Measurements from ENCODE around the gene ARHGAP22.

ARHGAP22 gene

DNA sequence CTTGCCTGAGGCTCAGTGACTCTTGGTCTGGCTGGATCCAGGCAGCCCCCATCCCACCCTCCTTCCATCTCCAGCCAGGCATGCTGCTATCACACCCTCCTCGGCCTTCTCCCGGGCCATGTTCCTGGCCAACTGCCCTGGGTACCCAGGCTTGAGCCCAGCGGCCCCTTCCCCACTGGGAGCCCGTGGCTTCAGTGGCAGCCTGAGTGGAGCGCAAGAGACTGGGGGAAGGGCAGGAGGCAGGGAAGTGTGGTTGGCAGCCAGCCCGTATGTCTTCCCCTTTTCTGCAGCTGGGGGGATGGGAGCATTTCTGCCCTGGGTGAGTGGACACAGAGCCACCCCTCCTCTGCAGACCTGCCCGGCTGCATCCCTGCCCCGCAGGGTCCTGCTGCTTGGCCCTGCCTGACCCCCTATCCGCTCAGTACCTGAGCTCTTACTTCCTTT, 148.5 kb downstream of the ARHGAP22 start:
- Mint-ChIP-seq H3K36me3 (no peaks in the 10 kb centered on the region), H3K4me3 (no peak overlapping the region)

DNA sequence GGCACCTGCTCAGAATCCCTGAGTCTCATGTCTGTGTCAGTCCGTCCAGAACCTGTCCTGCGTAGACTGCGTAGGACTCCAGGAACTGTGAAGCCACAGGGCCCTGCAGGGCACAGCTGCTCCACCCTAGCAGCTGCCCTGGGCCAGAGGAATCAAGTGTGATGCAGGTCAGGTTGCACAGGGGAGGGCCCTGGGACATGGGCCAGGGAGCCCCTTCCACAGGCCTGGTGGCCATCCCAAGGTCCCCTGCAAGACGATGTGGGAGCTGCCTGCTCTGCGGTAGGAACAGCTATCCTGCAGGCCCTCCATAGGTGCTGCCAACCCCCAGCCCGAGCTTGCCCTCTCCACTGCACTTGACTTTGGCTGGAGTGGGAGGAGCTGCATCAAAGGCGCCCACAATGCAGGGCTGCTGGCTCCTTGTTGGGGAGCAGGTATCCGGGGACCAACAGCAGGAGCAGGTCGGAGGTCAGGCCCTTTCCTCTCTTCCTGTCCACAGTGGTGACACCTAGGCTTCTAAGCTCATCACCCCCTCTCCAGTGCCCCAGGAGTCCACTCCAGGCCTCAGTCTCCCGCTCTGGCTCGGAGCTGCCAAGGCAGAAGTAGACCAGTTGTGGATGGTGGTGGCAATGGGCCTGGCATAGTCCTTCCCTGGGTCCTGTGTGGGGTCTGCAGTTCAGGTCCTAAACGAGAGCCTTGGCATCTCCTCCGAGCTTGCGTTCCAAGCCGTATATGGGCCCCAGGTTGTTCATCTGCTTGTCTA, 149.3 kb downstream of the ARHGAP22 start:
- ATAC-seq = no peak
- Mint-ChIP-seq H3K9me3 (no peaks in the 10 kb centered on the region), H3K4me3 (no peak overlapping the region), H3K4me1 (peaks cover 18% of the 10 kb centered on the region), H3K27me3 (peaks cover 35% of the 10 kb centered on the region), H3K27ac (no peak overlapping the region), H3K36me3 (no peaks in the 10 kb centered on the region)

More for the DNA sequence above, 148.5 kb downstream of the ARHGAP22 start:
- peak overlapping the region; percentile 18 for H3K27ac Mint-ChIP-seq
- no peaks in the 10 kb centered on the region for H3K9me3 Mint-ChIP-seq
- peak; percentile 51 for ATAC-seq
- H3K4me1 Mint-ChIP-seq = peaks cover 18% of the 10 kb centered on the region
- H3K27me3 Mint-ChIP-seq = peaks cover 33% of the 10 kb centered on the region

DNA sequence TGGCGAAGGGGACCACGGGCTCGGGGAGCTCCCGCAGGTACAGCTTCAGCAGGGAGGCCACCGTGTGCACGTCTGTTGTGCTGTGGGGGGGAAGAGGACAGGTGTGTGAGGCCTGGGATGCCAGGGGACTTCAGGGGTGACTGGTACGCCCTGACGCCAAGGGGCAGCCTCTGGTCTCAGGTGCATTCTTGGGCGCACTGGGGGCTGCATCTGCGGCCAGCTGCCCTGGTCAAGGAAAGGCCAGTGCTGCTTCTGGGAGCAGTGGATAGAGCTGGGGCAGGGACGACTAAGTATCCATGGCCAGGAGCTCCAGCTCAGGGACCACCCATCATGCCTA, 149.8 kb downstream of the ARHGAP22 start:
- H3K27me3 Mint-ChIP-seq = peaks cover 35% of the 10 kb centered on the region
- ATAC-seq = no peak
- H3K4me3 Mint-ChIP-seq = no peak overlapping the region
- no peak overlapping the region for H3K27ac Mint-ChIP-seq
- peaks cover 18% of the 10 kb centered on the region for H3K4me1 Mint-ChIP-seq
- no peaks in the 10 kb centered on the region for H3K9me3 Mint-ChIP-seq
- H3K36me3 Mint-ChIP-seq = no peaks in the 10 kb centered on the region

DNA sequence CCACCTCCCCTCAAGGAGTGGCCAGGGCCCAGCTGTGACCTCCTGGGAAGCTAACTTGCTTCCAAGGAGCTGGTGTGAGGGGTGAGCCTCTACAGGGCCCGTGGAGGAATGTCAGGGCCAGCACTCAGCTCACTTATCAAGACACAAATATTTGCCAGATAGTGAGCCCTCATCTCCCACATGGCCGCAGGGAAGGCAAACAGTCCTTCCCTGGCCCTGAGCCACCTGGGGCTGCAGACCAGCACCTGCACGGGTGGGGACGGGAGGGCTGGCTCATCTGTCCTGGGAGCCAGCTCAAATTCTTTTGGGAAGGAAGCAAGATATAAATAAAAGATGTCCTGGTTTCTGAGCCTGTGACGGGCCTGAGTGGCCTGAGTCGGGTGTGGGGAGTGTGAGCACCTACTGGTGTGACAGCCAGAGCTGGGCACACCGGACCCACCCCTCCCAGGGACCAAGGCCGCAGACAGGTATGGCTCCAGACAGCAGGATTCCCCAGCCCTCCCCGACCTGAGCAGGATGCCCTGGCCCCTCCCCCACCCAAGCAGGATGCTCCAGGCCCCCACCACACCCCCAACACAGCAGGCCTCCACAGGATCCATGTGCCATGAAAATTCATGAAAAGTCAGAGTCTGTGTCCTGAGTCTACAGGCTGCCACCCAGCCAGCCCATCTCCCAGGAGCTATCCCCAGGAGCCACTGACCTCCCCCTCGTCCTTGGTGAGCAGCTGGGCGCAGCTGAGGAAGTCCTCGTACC, 150.4 kb downstream of the ARHGAP22 start:
- H3K4me3 Mint-ChIP-seq = no peak overlapping the region
- H3K9me3 Mint-ChIP-seq = no peaks in the 10 kb centered on the region
- no peak overlapping the region for H3K27ac Mint-ChIP-seq
- peaks cover 37% of the 10 kb centered on the region for H3K27me3 Mint-ChIP-seq
- no peak for ATAC-seq
- H3K4me1 Mint-ChIP-seq = peaks cover 18% of the 10 kb centered on the region
- no peaks in the 10 kb centered on the region for H3K36me3 Mint-ChIP-seq

DNA sequence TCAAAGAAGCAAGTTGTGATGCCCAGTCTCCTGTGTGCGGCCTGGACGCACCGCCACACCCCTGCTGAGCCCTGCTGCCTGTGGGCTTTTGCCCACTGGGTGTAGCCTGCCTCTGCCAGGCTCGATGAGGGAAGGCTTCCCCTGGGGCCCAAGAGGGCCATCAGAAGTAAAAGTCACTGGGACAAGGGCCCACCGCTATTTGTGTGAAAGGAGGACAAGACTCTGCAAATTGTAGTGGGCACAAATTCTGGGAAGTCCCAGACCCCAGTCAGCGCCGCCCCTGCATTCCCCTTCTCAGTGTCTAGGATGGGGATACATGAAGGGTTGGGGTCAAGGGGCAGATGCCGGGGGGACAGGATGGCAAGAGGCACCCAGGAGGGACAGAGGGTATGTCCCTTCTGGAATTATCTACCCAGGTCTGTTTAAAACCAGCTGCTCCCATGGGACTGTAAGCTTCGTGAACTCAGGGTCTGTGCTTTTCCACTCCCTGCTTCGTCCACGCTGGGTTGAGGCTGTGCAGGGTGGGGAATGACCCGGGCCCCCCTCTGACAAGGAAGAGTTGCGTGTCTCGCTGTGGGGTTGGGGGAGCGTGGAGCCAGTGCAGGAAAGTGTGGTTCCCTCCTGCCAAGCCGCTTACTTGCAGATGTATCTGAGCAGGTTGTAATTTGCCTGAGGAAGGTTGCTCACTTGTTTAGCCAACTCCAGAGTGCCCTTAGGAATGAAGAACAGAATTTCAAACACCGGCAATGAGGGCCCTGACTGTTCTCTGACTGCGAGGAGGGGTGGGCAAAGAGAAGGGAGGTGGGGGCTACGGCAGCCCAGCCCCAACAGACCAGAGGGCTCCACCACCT, 151.2 kb downstream of the ARHGAP22 start:
- peaks cover 18% of the 10 kb centered on the region for H3K4me1 Mint-ChIP-seq

DNA sequence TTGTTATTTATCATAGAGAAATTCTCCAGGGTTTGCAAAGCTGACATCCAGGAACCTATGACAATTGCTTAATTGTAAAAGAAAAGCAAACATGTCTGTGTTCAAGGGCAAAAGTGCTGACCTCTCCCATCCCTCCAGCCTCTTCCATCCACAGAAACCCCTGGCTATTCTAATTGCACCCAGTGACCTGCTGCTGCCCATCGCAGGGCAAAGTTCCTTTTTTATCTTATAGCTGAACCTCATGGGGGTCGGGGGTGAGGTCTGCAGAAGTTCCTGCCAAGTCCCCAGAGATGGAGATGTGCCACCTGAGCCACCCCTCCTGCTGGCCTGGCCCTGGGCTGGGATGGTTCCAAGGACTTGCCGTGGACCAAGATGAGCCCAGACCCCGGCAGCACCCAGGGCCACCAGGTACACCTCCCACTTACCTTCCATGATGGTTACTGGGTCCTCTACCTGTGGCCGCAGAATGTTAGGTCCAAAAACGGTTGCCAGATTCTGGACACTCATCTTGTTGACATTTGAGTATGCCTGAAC, 151.9 kb downstream of the ARHGAP22 start:
- Mint-ChIP-seq H3K4me1 (peaks cover 18% of the 10 kb centered on the region), H3K36me3 (no peaks in the 10 kb centered on the region), H3K9me3 (no peaks in the 10 kb centered on the region), H3K4me3 (no peak overlapping the region), H3K27ac (no peak overlapping the region), H3K27me3 (peaks cover 47% of the 10 kb centered on the region)
- ATAC-seq = no peak

More for the DNA sequence above, 151.2 kb downstream of the ARHGAP22 start:
- no peak for ATAC-seq
- no peaks in the 10 kb centered on the region for H3K36me3 Mint-ChIP-seq
- no peak overlapping the region for H3K4me3 Mint-ChIP-seq
- no peaks in the 10 kb centered on the region for H3K9me3 Mint-ChIP-seq
- no peak overlapping the region for H3K27ac Mint-ChIP-seq
- peaks cover 45% of the 10 kb centered on the region for H3K27me3 Mint-ChIP-seq

DNA sequence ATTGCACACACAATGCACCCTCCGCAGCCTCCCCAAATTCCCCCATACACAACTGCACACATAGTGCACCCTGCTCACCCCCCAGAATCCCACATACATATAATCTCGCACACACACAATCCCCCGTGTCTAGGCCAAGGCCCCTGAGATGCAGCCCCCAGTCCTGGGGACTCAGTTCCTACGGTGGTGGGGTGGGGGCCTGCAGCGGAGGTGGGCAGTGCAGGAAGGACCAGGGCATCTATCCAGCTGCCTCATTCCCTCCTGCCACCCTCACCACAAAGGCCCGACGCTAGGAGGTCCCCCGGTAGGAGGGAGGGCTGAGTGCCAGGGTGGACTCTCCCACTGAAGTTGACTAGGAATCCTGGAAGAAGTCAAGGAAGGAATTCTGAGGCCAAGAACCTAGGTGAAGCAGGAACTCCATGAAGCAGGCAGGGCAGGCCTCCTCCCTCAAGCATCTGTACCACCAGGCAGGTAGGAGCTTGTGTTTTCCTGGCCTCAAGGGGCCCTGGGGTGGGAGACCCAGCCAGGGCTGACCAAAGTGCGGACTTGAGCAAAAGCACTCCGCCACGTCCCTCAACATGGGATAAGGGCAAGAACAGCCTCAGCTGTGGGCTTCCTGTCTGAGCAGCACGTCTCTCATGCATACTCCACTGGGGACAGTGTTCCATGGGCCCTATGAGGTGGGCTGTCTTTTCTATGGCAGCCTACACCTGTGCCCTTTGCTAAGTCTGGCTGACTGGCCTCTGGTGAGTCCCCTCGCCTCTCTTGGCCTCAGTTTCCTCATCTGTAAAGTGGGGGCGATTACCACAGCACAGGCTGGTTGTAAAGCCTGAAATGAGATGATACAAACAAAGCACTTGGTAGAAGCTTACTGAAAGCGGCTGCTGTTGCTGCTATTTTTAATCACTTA, 152.6 kb downstream of the ARHGAP22 start:
- no peak for ATAC-seq
- H3K27ac Mint-ChIP-seq = no peak overlapping the region

DNA sequence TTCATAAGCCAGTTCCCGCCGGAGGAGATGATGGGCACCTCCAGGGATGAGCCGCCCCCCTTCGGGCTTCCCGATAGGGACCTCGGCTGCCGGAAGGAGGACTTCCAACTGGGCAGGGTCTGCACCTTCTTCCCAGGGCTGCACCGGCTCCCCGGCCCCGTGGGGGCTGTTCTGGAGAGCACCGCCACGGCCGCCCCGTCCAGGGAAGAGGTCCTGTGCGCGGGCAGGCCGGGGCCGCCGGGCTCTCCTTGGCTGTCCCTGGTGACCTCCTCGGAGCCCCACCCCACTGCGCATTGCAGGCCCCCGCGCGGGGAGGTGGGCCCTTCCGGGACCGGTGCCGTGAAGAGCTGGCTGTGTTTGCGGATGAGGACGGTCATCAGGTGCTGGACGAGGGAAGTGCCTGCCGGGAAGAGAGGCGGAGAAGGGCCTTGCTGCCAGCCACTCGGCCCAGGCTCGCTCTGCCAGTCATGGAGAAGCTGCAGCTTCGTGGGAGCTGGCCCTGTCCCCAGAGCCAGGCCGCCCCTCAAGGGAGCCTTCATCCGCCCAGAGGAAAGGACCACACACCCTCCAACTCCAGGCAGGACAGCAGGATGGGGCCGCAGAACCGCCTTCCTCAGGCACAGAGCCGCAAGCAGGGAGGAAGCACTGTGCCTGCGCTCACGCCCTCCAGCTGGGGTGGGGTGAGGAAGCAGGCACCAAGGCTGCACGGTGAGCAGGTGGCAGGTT, 154.0 kb downstream of the ARHGAP22 start:
- no peak for ATAC-seq
- peaks cover 45% of the 10 kb centered on the region for H3K27me3 Mint-ChIP-seq
- H3K9me3 Mint-ChIP-seq = no peaks in the 10 kb centered on the region
- H3K4me3 Mint-ChIP-seq = no peak overlapping the region
- H3K36me3 Mint-ChIP-seq = no peaks in the 10 kb centered on the region
- no peak overlapping the region for H3K27ac Mint-ChIP-seq
- H3K4me1 Mint-ChIP-seq = no peaks in the 10 kb centered on the region

More for the DNA sequence above, 152.6 kb downstream of the ARHGAP22 start:
- Mint-ChIP-seq H3K9me3 (no peaks in the 10 kb centered on the region), H3K27me3 (peaks cover 47% of the 10 kb centered on the region), H3K4me1 (peaks cover 12% of the 10 kb centered on the region), H3K36me3 (no peaks in the 10 kb centered on the region), H3K4me3 (no peak overlapping the region)

DNA sequence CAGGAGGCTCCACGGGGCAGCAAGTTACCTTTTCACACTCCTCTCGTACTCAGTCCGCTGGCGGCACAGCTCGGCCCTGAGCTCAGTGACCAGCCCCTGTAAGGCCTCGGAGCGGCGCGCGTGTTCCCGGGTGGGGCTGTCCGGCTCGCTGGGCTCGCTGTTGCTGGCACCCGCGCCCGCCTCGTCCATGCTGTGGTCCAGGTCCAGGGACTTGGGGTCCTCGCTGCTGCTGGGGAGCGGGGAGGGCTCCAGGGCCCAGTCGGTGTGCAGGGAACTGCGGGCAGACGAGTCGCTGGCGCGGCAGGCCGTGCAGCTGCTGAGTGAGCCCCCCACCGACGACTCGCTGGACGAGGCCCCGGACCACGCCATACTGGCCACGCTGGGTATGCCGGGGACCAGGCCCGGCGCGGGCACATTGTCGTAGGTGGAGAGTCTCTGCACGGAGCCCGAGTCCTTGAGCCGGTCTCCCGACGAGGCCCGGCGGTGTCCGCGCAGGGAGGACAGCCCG, 154.6 kb downstream of the ARHGAP22 start:
- Mint-ChIP-seq H3K27me3 (peaks cover 45% of the 10 kb centered on the region), H3K36me3 (no peaks in the 10 kb centered on the region), H3K27ac (no peak overlapping the region), H3K4me3 (no peak overlapping the region), H3K9me3 (no peaks in the 10 kb centered on the region), H3K4me1 (no peaks in the 10 kb centered on the region)
- no peak for ATAC-seq

DNA sequence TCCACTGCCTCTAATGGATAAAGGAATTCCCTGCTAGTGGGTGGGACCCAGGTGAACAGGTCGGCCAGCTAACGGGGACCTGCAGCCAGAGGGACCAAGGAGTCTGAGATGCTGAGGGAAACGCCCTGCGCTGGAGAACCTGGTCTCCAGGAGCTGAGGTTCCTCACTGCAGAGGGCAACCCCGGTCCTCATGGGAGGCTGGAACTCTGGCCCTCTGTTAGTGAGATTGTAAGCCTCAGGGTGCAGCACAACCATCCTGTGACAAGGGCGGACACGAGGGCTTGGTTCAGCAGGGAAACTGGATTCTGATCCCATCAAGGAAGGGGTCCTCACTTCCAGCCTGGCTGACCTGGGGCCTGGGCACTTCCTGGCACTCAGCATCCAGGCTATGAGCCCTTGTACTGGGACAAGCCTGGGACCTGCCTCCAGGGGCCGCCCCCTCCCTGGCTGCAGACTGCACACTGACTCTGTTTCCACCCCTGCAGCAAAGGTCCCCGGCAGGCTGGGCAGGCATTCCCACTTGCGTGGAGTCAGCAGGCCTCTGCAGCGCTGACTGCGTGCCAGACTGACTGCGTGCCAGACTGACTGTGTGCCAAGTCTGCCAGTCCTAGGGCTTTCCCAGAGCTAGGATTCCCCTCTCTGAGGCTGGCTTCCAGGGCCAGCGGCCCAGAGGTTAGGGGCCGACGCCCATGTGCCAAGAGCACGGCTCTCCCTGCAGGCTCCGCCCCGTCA, 155.2 kb downstream of the ARHGAP22 start:
- H3K27me3 Mint-ChIP-seq = peaks cover 45% of the 10 kb centered on the region
- no peaks in the 10 kb centered on the region for H3K36me3 Mint-ChIP-seq
- H3K9me3 Mint-ChIP-seq = no peaks in the 10 kb centered on the region
- no peak overlapping the region for H3K4me3 Mint-ChIP-seq
- no peak overlapping the region for H3K27ac Mint-ChIP-seq
- ATAC-seq = no peak
- H3K4me1 Mint-ChIP-seq = no peaks in the 10 kb centered on the region

DNA sequence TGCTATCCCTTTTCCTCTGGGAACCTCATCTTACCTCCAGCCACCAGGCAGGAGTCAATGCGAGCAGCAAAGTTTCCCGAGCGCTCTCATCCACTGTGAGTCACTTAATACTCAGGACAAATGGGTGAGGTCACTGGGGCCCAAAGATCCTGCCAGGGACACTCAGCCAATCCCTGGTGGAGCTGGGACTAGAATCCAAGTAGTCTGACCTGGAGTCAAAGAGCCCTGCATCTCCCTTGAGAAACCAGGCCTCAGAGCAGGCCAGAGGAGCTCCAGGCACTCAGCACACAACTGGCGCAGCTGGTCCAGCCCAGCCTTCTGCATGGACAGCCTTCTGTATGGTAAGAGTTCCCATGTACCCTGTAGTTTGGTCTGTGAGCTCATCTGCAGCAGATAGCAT, 156.1 kb downstream of the ARHGAP22 start:
- Mint-ChIP-seq H3K27ac (no peak overlapping the region), H3K36me3 (no peaks in the 10 kb centered on the region), H3K4me1 (no peaks in the 10 kb centered on the region), H3K4me3 (no peak overlapping the region), H3K27me3 (peaks cover 45% of the 10 kb centered on the region), H3K9me3 (no peaks in the 10 kb centered on the region)
- no peak for ATAC-seq

DNA sequence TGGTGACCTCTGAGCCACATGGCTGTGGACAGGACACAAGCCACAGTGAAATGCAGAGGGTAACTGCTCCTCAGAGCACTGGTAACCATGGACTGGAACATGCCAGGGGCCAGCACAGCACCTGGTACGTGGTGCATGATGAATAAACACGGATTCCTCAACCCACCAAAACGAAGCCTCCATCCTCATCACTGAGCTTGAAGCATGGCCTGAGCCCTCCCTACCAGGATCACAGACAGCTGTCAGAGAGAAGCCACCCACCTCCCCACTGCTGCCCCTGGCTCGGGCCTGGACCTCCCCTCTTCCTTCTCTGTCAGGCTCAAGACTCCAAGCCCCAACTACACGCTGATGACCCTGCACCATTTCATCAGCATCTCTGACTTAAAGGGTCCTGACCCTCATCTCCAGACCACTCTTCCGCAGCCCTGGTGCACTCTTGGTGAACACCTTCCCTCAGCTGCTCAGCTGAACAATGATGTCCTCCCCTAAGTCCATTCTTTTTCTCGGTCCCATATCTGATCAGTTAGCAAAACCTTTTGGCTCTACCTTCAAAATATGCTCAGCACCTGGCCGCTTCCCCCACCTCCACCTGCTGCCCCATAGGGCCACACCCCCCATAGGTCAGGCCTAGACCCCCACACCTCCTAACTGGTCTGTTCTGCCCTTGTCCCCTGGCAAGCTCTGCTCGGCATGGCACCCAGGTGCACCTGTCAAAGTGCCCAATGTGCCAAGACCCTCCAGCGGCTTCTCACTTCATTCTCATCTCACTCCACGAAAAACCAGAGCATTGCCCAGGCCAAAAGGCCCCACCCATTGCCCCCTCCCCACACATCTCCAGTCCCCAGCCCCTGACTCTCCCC, 157.3 kb downstream of the ARHGAP22 start:
- Mint-ChIP-seq H3K27ac (no peak overlapping the region), H3K4me1 (no peaks in the 10 kb centered on the region), H3K4me3 (no peak overlapping the region), H3K36me3 (no peaks in the 10 kb centered on the region), H3K9me3 (no peaks in the 10 kb centered on the region), H3K27me3 (peaks cover 45% of the 10 kb centered on the region)
- ATAC-seq = no peak

Measured in stimulated activated memory B cell treated with anti-CD40 and anti-IgM and Interleukin-4, amounts not matched to agents 10 μg/mL and 1 μg/mL and 100 μg/mL, for 72 hours (primary cell).